Sciatic nerve (tissue), 2 donors: ENCODE measurements around the gene FAXC. TPM values are rescaled to one million over a fixed set of nuclear protein-coding genes. Genes with fewer than 3 reads are reported as not detected.
"Not testable (repeated sequence)": the region's sequence is repeated elsewhere in the genome, so short reads cannot be mapped to it uniquely, and the experiment has no call there.

Experiments
- ATAC-seq: fragments of 200-7000 bp; cut with Tn5 transposase; one replicate; pipeline ENCODE4 v1.9.1; 2020; ENCODE audit warnings: mild to moderate bottlenecking, moderate library complexity
- DNase-seq: peaks from one replicate; pipeline ENCODE4 v3.0.0-alpha.2; 2020; ENCODE audit warnings: low spot score
- intact Hi-C: fragments of 100-400 bp; cut with DNase I; formaldehyde crosslinking; loops from one replicate; pipeline ENCODE4 v1.14.2; 2022
- total RNA-seq: library from RNA; stranded (reverse); fragmentation: NEBNext Ultra II Directional; extraction: Animal tissue kit (Norgen Biotek cat#: 25700); gene quantifications from one replicate; pipeline ENCODE4 v1.2.1, GENCODE V29; 2021
- donor health status: DM: no; HTN: no; CAD: no.
- donor health status: DM: no; HTN: no; CAD: no.

The FAXC gene
- total RNA-seq, 1 donor from 2014 or later: 0.49 TPM

GRCh38 chr6:99345164-99345563 lies 4.3 kb downstream of the FAXC start:
- intact Hi-C loops: no loop called here
- ATAC-seq: no peak
- DNase-seq: no peak

DNA sequence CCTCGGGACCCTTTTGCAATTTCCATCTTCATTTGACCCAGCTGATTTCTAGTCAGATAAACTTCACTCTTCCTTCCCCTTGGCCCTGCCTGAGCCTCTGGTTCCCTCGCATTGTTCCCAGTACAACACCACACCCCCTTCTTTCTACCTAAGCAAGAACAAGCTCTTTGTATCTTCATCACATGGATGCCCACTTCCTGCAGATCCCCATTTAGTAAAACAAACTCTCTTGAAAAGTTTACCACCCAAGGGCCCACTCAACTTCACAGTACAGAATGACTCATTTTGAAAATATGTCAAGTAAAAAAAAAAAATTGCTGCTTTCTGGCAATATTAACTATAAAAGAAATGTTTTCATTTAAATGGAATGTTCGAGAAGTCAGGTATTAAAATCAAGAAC lies 5.2 kb downstream of the FAXC start:
- intact Hi-C loops: no loop called here
- no peak for ATAC-seq
- no peak for DNase-seq

GRCh38 chr6:99341862-99342455 lies 7.5 kb downstream of the FAXC start:
- intact Hi-C loops: no loop called here
- DNase-seq (no peak), ATAC-seq (no peak)

GRCh38 chr6:99338188-99338587 lies 11.3 kb downstream of the FAXC start:
- intact Hi-C loops: no loop called here

DNA sequence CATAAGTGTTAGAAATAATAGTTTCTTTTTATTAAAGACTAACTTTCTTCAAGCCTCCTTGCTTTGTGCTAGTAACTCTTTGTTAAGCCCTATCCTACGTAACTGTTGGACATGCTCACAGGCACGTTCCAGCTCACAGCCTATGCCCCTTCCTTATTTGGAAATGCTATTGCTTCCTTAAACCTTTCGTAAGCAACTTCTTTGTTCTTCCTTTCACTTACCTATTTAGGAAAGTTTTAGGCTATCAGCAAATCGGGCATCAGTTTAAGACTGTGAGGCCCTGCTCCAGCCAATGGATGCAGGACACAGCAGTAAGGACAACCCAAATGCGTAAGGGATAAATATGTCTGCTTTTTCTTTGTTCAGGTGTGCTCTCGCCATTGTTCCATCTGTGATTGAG lies 14.2 kb downstream of the FAXC start:
- intact Hi-C loops, ATAC-seq, DNase-seq: not testable (repeated sequence)

More at GRCh38 chr6:99338188-99338587, 11.3 kb downstream of the FAXC start:
- no peak for ATAC-seq
- no peak for DNase-seq

DNA sequence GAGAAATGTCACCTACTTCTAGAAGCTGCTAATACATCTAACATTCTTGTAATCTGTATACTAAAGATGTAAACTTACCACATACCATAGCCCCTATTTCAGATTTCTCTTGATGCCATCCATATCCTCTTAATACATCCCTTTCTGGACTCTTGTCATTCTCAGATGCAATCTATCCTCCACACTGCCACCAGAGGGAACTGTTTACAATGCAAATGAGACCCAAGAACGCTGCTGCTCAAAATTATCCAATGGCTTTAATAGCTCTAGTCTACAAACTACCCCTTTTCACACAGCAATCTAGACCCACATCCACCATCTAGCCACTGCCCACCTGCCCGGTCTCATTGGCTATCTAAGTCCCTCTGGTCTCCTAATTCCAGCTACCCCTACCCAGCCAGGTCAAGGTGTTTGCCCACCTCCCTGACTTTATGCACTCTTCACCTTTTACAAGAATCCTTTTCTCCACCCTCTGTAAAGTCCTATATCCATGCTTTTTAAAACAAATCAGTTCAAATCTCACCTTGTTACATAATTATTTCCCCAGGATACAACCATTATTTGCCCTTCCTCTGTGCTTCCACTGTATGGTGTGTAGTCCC lies 14.8 kb downstream of the FAXC start:
- ATAC-seq (no peak), DNase-seq (no peak)
- intact Hi-C loops: no loop called here

DNA sequence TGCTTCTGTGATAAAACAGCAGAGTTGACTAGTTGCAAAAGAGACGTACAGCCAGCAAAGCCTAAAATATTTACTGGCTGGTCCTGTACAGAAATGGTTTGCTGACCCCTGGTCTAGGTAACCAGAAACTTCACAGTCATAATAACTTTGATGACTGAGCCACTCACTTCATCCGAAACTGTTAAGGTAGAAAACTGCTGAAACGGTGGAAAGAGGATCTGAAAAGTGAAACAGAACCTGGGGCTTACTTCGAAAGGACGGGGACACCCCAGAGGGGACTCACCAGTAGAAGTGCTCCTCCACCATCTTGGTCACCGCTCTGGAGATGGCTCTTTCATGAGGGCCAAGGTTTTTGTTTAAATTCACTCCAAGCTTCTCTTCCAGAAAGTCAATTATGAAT lies 16.4 kb downstream of the FAXC start:
- DNase-seq: no peak
- intact Hi-C loops: no loop called here
- no peak for ATAC-seq

DNA sequence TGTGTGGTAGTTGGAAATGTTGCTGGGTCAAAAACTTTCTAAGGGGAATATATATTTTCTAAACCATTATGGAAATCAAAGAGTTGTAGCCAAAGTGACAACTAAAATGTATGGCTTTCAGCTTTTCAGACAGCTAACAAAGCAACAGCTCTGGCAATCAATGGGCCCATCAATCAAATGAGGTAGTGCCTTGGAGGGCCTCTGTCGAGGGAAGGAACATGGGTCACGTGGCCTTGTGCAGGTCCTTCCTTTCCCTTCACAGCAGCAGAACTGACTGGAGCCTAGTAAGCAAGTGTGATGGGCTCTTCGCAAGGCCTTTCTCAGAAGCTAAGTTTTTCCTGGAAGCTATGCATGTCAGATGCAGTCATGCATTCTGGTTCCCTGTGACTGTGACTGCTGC lies 17.9 kb downstream of the FAXC start:
- no peak for DNase-seq
- intact Hi-C loops: no loop called here
- ATAC-seq: no peak

DNA sequence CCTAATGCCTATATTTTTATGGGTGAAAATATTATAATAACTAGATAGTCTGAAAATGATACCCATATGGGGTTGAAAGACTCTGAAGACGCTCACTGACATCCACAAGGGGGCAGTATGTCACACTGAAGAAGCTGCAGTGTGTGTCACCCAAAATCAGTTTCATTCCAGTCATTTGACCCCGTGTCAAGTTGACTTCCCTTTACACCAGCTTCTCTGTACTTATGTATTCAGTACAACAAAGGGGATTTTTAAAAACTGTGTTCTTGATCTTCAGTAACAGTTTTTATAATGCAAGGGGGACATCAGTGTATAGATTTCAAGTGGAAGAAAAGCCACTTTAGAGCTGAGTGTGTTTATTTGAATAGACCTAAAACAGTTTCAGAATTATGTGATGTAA lies 19.3 kb downstream of the FAXC start:
- ATAC-seq: peak; percentile 70
- peak; percentile 61 for DNase-seq
- intact Hi-C loops: no loop called here

- DNase-seq (no peak), ATAC-seq (no peak)
- intact Hi-C loops: no loop called here
Observed at GRCh38 chr6:99324996-99325395, 24.5 kb downstream of the FAXC start.

DNA sequence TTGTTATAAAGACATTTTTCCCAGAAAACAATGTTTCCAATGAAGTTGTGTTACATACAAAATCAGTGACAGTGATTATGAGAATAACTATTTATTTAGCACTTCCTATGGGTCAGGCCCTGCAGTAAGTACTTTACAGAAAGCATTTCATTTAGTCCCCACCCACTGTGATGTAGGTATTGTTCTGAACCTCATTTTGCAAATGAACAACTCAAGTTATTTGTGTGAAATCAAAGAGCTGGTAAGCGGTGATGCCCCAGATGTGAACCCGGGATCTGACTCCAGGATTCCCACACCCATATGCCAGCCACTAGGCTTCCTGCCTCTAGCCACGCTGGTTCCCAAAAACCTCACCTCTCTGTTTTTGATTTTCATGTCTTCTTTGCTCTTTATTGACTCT lies 30.9 kb downstream of the FAXC start:
- DNase-seq: no peak
- ATAC-seq: no peak
- intact Hi-C loops: no loop called here

GRCh38 chr6:99312354-99312753 lies 37.1 kb downstream of the FAXC start:
- intact Hi-C loops: loop anchor here (2.0 kb wide), 1 partner anchor 24 kb away; no protein-coding TSS in a partner anchor
- DNase-seq (no peak), ATAC-seq (no peak)

DNA sequence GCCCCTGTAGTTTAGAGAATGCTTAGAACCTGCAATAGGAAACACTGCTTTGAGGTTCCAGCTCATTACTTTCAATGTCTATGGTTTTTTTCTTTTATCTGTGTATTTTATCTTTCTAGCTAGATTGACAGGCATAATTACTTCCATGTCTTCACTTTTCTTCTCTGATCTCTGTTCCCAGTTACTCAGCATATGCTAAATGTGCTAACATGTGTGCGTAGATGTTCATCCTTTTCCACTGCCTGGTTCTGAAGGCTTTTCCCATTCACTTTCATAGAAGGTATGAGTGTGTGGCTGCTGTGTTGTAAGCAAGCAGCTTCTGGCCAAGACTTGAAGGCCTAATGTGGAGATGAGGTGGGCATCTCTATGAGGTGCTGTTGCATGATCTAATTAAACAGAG lies 38.9 kb downstream of the FAXC start:
- DNase-seq (no peak), ATAC-seq (no peak)
- intact Hi-C loops: no loop called here

DNA sequence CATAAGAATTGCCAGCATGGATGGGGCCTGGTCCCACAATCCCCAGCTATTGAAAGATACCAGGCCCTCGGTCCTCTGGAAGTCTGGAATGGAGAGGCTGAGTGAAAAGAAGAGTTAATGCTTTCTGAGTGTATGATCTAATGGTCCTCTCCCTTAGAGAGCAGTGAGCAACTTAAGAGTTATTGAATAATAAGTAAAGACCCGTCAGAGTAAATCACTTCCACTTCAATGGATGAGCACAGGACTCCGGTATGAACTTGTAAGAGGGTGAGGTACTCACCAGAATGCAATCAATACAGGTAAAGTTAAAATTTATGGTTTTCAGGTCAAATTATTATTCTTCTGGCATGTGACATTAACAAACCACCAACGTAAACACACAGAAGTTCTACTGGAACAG lies 39.9 kb downstream of the FAXC start:
- ATAC-seq (no peak), DNase-seq (no peak)
- intact Hi-C loops: no loop called here

DNA sequence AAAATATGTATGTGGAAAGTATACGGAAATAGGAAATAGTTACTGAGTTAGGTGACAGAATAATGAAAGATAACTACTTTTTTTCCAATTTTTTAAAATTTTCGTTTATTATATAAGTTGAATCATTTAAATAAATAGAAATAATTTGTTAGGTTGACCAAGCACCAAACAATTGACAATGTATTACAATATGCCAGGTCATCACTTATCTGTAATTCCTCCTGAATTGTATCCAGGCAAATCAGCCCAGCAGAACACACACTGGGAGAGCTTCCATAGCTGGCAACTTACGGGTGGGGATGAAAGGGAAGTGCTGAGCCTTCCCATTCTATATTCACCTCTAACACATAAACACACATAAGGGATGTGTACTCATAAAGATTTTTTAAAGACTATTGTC lies 40.7 kb downstream of the FAXC start:
- DNase-seq: no peak
- intact Hi-C loops: no loop called here
- no peak for ATAC-seq

GRCh38 chr6:99307295-99307907 lies 42.1 kb downstream of the FAXC start:
- ATAC-seq: no peak
- no peak for DNase-seq
- intact Hi-C loops: no loop called here

DNA sequence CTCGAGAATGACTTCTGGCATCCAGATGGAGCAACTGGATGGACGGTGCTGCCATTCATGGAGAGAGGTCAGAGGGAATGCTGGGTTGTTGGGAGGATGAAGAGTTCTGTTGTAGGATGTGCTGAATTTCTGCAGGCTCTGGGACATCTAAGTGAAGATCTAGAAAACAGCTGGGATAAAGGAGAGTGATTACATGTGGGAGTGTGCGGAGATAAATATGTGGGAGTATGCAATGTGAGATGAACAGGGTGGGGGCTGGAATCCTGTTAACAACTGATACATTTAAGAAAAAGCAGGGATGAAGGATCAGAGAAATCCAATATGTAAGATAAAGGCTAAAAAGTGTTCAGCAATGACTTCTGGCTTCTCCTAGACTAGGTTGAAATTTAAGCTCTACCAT lies 43.1 kb downstream of the FAXC start:
- no peak for ATAC-seq
- DNase-seq: no peak
- intact Hi-C loops: no loop called here

- ATAC-seq: no peak
- intact Hi-C loops: no loop called here
- no peak for DNase-seq
Observed at GRCh38 chr6:99305021-99305554, 44.4 kb downstream of the FAXC start.

- ATAC-seq (no peak), DNase-seq (no peak)
- intact Hi-C loops: no loop called here
Observed at GRCh38 chr6:99297415-99297814, 52.1 kb downstream of the FAXC start.

- DNase-seq: no peak
- ATAC-seq: no peak
- intact Hi-C loops: no loop called here
Observed at GRCh38 chr6:99297006-99297405, 52.5 kb downstream of the FAXC start.

DNA sequence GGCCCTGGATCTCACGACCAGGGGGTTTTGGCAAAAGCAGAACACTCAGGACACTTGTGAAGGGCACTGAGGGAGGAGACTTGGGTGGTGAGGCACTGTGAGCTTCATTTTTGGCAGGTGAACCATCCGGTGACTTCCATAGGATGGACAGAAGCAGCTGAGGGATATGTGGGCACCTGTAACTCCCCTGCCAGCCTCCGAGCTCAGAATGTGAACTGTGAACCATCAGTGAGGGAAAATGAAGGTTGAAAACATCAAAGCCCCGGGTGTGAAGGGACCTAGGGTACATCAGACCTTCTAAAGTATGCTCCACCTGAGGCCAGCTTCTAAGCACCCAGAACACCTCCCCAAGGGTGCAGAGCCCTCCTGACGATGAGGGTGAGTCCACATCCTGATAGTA lies 53.2 kb downstream of the FAXC start:
- ATAC-seq: no peak
- intact Hi-C loops: no loop called here
- no peak for DNase-seq
